ENCODE data around the gene NRF1.
"Not testable (repeated sequence)": the region's sequence is repeated elsewhere in the genome, so short reads cannot be mapped to it uniquely, and the experiment has no call there.

The NRF1 gene

DNA sequence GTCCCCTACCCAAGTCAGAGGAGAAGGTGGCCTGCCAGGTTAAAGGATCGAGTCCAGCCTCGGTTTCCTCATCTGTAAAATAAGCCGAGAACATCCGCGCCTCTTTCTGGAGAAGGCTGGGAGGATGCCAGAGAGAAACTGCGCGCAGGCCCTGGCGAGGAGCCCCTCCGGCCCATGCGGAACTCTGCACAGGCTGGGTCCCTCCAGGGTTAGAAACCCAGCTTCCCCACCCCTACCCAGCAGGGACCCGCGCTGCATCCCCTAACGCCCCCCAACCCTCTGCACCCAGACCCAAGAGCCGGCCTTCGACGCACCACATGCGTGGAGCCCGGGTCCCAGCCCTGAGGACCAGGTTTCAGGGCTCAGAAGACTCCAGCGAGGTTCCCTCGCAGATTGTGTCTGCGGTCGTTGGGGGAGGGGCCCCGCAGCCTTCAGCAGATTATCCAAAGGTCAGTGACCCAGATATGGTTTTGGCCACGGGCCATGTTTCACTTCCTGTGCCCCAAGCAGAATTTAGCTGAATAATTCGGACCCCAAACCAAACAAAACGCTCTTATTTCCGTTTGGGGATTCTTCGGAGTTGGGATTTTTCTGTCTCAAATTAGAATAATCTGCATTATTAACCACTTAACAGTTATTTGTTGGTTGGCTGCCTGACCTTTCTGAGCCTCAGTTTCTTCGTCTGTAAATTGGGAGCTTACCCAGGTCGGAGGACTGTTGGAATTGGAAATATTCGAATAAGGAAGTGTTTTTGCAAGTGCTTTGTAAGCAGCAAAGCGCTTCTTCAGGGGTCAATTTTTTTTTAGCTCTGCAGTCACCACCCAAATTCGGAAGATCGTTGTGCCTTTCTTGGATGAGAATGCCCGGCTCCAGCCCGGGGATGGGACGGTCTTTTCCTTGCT lies 173.5 kb downstream of the NRF1 start:
- peaks cover 80% of the 10 kb centered on the region for H3K27me3 Mint-ChIP-seq (ENCODE audit: low read depth)
- H3K4me3 Mint-ChIP-seq = no peak overlapping the region
- H3K27ac Mint-ChIP-seq = no peak overlapping the region
- peaks cover 24% of the 10 kb centered on the region for H3K4me1 Mint-ChIP-seq (ENCODE audit: low read depth)
- H3K36me3 Mint-ChIP-seq (ENCODE audit: low read depth) = peaks cover 3% of the 10 kb centered on the region
- no peaks in the 10 kb centered on the region for H3K9me3 Mint-ChIP-seq

DNA sequence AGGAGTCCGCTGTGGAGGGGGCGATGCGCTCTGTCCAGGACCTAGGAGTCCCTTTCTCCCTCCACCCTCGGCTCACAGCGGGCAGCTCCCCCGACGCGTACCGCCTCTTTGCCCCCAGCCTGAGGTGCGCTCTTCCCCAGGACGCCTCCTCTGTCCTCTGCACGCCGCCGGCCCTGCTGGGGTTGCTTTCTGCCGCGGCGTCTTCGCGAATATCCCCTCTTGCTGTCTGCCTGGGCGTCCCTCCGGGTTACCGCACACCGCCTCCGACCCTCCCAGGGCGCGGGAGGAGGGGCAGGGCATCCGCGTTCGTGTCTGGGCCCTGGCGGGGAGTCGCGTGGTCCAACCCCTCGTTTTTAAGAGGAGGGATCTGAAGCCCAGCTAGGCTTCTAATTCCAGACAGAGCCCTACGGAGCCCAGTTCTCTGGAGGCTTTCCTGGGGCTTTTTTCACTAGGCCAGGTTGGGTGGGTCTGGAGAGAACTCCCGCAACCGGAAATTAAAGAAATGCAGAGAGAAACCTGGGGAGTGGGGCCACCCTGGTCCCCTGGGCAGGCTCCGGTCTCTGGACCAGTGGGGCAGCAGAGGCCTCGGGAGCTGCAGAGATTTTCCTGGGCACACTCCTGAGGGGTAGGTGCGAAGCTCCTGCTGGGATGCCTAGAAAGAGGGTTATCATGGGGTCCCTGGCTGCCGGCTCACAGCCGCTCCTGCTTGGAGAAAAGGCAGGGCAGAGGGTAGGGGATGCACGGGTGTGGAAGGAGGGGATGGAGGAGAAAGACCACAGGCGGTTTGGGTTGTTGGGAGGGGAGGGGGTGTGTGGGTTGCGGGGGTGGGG lies 174.4 kb downstream of the NRF1 start:
- peaks cover 3% of the 10 kb centered on the region for H3K36me3 Mint-ChIP-seq (ENCODE audit: low read depth)
- peak overlapping the region; percentile 10 for H3K4me3 Mint-ChIP-seq
- H3K9me3 Mint-ChIP-seq = no peaks in the 10 kb centered on the region
- H3K27me3 Mint-ChIP-seq (ENCODE audit: low read depth) = peaks cover 84% of the 10 kb centered on the region
- H3K4me1 Mint-ChIP-seq (ENCODE audit: low read depth) = peaks cover 24% of the 10 kb centered on the region
- H3K27ac Mint-ChIP-seq = no peak overlapping the region

DNA sequence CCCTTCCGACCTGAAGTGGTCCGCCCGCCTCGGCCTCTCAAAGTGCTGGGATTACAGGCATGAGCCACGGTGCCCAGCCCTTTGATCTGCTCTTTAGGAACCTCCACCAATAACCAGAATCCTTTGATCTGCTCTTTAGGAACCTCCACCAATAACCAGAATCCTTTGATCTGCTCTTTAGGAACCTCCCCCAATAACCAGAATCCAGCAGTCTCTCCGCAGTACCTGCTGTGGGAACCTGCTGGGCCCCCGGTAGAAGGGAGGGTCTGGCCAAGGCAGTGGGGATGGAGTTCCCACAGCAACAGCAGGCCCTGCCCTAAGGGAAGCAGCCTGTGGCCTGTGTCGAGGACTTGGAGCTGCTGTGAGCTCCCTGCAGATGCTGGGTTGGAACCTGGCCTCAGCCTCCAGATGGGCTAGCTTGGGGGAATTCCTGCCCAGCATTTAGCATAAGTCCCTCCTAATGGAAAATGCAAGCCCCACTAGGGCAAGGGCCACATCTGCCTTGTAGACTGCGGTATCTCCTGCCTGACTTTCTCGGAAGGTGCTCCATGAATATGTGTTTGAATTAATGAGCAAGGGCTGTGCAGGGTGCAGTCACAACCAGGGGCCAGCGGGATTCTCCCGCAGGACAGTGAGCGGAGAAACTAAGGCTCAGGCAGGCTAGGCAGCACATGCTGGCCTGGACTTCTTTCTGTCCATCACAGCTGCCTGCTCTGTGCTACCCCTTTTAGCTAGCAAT lies 175.5 kb downstream of the NRF1 start:
- H3K9me3 Mint-ChIP-seq = no peaks in the 10 kb centered on the region
- H3K4me1 Mint-ChIP-seq (ENCODE audit: low read depth) = peaks cover 18% of the 10 kb centered on the region
- no peak overlapping the region for H3K27ac Mint-ChIP-seq
- H3K36me3 Mint-ChIP-seq (ENCODE audit: low read depth) = peaks cover 3% of the 10 kb centered on the region
- peaks cover 81% of the 10 kb centered on the region for H3K27me3 Mint-ChIP-seq (ENCODE audit: low read depth)
- H3K4me3 Mint-ChIP-seq = no peak overlapping the region

DNA sequence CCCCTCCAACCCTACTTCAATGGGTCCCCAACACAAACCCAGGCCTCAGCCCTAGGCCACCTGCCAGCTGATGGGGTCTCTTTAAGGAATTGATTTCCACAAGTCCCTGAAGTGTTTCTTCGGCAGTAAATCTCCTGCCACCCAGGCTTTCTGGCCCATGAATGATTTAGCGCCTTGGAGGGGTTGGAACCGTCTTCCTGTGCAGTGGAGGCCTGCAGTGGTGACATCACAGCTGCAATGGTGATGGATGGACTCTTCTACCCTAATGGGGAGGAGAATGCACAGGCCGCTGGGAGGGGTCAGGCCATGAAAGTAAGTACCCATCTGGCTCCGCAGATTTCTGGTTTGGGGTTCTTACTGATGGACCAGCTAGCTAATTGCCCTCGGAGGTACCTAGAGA lies 177.5 kb downstream of the NRF1 start:
- Mint-ChIP-seq H3K4me1 (ENCODE audit: low read depth) (peaks cover 8% of the 10 kb centered on the region), H3K27me3 (ENCODE audit: low read depth) (peaks cover 61% of the 10 kb centered on the region), H3K27ac (no peak overlapping the region), H3K4me3 (no peak overlapping the region), H3K9me3 (no peaks in the 10 kb centered on the region), H3K36me3 (ENCODE audit: low read depth) (no peaks in the 10 kb centered on the region)

DNA sequence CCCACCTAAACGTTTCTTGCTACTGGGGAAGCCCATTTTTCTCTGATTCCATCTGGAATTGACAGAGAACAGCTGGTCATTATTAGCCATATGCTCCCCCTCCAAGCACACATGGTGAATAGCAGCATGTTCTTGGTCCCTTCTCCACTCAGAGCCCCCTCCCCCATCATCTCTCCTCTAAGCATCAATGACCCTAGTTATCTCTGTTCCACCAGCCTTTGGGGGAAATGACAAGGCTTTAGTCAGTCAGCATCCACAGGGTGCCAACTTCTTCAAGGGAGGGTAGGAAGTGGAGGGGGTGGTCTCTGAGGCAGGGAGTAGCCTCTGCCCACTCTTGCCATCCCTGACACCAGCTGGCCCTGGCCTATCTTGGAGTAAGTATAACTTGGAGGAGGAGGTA lies 178.1 kb downstream of the NRF1 start:
- Mint-ChIP-seq H3K27me3 (ENCODE audit: low read depth) (peaks cover 56% of the 10 kb centered on the region), H3K9me3 (no peaks in the 10 kb centered on the region), H3K36me3 (ENCODE audit: low read depth) (no peaks in the 10 kb centered on the region), H3K4me1 (ENCODE audit: low read depth) (peaks cover 8% of the 10 kb centered on the region), H3K27ac (no peak overlapping the region), H3K4me3 (no peak overlapping the region)

DNA sequence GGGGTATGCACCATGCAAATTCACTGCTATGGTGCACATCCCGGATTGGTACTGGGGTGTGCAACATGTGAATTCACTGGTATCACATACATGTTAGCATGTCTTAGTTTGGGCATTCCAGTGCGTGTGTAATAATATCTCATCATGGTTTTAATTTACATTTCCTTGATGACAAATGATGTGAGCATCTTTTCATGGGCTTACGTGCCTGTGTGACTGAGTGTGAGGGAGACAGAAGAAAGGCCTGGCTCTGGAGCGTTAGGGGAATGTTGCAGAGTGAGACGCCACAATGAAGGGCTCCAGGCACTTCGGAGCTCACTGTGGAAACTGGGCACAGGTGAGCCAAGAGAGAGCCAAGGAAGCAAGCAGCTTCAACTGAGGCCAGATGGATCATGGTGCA lies 178.6 kb downstream of the NRF1 start:
- no peaks in the 10 kb centered on the region for H3K9me3 Mint-ChIP-seq
- no peak overlapping the region for H3K27ac Mint-ChIP-seq
- peaks cover 51% of the 10 kb centered on the region for H3K27me3 Mint-ChIP-seq (ENCODE audit: low read depth)

DNA sequence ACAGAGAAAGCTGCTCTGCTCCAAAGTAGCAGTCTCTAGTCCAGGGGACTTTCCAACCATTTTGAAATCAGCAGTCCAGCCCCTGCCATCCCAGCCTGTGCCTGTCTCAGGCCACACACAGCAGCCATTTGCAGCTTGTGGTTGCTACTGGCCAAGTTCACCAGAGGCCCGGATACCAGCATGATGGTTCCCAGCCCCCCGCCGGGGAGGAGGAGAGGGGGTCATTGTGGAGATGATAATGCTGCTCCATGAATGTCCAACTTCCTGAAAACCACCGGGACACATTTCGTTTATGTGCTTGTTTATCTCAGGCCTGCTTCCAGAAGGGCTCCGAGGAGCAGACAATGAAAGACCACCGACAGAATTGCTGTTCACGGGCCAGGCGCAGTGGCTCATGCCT lies 181.2 kb downstream of the NRF1 start:
- no peak overlapping the region for H3K27ac Mint-ChIP-seq
- H3K4me1 Mint-ChIP-seq (ENCODE audit: low read depth) = no peaks in the 10 kb centered on the region
- H3K9me3 Mint-ChIP-seq = no peaks in the 10 kb centered on the region
- no peak overlapping the region for H3K4me3 Mint-ChIP-seq
- no peaks in the 10 kb centered on the region for H3K36me3 Mint-ChIP-seq (ENCODE audit: low read depth)
- peaks cover 25% of the 10 kb centered on the region for H3K27me3 Mint-ChIP-seq (ENCODE audit: low read depth)

More for the DNA sequence above, 178.6 kb downstream of the NRF1 start:
- Mint-ChIP-seq H3K4me1 (ENCODE audit: low read depth) (peaks cover 8% of the 10 kb centered on the region), H3K4me3 (no peak overlapping the region), H3K36me3 (ENCODE audit: low read depth) (no peaks in the 10 kb centered on the region)

DNA sequence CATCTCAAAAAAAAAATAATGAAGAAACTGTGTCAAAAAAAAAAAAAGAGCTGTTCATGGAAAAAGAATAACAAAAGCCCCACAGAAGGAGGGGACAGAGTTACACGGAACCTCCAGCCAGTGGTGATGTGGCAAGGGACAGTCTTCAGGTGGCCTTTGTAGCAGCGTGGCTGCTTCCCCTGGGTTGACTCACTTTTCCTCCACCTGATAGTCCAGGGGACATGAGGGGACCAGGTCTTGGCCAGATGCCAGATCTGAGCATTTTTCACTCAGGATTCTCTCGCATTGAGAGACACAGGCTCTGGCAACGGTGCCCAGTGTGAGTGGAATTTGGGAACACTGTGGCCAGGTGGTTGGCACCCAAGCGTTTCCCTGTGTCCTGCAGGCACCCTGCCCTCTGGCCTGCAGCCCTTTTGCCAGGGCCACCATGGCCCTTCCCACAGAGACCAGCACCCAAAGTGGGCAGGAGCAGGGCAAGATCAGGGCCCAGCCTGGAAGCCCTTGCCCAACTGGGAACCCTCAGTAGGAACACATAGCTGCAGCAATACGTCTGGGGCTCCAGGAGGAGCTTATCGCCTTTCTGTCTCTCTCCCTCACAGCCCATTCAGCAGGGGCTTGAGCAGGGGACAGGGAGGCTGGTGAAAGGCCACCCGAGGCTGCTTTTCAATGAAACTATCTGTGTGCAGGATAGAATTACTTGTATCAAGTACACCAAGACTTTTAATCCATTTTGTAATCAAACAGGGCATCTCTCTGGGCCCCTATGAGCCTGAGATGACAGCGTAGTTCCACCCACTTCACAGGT lies 182.2 kb downstream of the NRF1 start:
- Mint-ChIP-seq H3K27ac (no peak overlapping the region), H3K4me1 (ENCODE audit: low read depth) (no peaks in the 10 kb centered on the region), H3K36me3 (ENCODE audit: low read depth) (no peaks in the 10 kb centered on the region)

DNA sequence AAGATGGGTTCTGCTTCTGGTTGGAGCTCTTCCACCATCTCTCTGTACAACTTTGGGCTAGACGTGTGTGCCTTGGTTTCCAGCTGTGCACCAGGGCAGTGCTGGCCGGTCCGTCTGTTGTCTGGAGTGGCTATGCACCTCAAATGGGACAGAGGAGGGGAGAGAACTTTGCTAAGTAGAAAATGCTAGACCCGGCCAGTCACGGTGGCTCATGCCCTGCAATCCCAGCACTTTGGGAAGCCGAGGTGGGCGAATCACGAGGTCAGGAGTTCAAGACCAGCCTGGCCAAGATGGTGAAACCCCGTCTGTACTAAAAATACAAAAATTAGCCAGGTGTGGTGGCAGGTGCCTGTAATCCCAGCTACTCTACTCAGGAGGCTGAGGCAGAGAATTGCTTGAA lies 182.9 kb downstream of the NRF1 start:
- not testable (repeated sequence) for H3K4me1 Mint-ChIP-seq (ENCODE audit: low read depth); H3K4me3 Mint-ChIP-seq; H3K27ac Mint-ChIP-seq; H3K9me3 Mint-ChIP-seq; H3K36me3 Mint-ChIP-seq (ENCODE audit: low read depth)
- peaks cover 16% of the 10 kb centered on the region for H3K27me3 Mint-ChIP-seq (ENCODE audit: low read depth)

More for the DNA sequence above, 182.2 kb downstream of the NRF1 start:
- H3K27me3 Mint-ChIP-seq (ENCODE audit: low read depth) = peaks cover 22% of the 10 kb centered on the region
- no peaks in the 10 kb centered on the region for H3K9me3 Mint-ChIP-seq
- H3K4me3 Mint-ChIP-seq = no peak overlapping the region

DNA sequence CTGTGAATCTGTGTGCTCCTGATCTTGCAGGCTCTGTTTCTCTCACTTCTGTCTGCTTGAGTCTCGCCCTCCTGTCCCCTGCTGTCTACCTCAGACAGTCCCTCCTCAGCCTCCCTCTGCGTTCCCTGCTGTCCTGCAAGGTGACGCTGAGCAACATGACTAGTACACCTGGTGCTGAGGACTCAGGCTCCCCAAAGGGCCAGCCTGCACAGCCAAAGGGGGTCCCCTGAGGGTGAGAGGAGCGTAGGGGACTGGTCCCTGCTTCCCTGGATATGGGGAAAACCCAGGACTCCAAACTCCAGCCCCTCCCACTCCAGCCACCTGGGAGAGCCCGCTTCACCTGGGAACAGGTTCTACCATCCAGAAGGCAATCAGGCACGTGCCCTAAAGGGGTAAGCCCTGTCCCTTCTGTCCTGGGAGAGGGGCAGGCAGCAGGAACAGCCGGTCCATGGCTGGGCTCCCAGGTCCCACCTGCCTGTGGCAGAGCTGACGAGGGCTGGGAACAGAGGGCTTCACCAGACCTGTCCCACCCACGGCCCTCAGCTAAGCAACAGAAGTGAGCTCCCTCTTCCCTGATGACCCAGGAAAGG lies 184.8 kb downstream of the NRF1 start:
- H3K9me3 Mint-ChIP-seq = no peaks in the 10 kb centered on the region
- H3K27me3 Mint-ChIP-seq (ENCODE audit: low read depth) = peaks cover 2% of the 10 kb centered on the region
- no peak overlapping the region for H3K27ac Mint-ChIP-seq
- no peaks in the 10 kb centered on the region for H3K36me3 Mint-ChIP-seq (ENCODE audit: low read depth)
- no peaks in the 10 kb centered on the region for H3K4me1 Mint-ChIP-seq (ENCODE audit: low read depth)
- no peak overlapping the region for H3K4me3 Mint-ChIP-seq

DNA sequence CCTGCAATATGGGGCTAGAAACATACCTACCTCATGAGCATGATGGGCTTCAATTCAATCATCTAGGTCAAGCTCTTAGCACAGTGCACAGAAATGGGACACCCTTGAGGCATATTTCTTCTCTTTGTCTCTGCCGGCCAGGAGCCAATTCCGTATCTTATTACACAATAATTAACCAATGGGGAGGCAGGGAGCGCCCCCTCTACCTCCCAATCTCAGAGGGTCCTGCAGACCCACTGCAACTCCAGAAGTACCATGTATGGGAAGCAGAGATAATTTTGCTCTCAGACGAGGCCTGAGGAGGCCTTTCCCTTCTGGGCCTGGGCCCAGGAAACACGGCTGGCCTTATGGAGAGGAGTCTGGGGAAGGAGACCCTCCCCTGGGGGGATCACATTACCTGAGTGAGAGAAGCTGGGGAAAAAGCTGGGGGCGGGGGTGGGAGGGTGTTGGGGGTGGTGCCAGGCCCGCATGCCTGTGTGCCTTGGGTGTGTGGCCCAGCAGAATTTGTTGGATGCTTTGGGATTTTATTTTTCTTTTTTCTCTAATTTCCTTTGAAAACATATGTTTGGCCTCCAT lies 185.8 kb downstream of the NRF1 start:
- Mint-ChIP-seq H3K27ac (no peak overlapping the region), H3K9me3 (no peaks in the 10 kb centered on the region), H3K4me3 (no peak overlapping the region), H3K27me3 (ENCODE audit: low read depth) (no peaks in the 10 kb centered on the region), H3K4me1 (ENCODE audit: low read depth) (no peaks in the 10 kb centered on the region), H3K36me3 (ENCODE audit: low read depth) (no peaks in the 10 kb centered on the region)

DNA sequence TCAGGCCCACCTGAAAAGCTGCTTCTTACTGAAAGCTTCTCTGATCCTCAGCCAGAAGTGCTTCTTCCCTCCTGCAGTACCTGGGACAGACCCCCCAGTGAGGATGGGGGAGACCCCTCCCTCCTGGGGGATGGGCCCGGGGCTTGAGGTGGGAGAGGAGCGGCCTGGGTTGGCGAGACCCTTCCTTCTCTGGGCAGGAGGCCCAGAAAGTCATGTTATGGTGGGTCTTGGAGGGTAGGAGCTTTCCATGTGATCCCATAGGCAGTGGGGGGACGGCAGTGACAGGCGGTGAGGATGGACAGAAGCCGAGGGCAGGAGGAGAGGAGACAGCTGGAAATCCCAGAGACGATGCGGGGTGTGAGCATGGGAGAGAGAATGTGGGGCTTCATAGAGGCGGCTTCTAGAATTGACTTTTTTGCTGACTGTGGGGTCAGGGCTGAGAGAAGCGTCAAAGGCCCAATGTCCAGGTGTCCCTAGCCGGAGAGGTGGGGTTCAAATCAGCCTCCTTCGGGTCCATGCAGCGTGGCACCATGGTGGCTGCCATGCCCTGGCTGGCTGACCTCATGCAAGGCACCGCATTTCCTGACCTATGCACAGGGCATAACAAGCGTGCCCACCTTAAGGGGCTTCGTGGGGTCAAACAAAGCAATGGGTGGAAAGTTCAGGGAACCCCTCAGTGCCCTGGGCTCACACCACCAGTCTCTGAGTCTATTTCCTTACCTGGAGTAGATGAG lies 187.3 kb downstream of the NRF1 start:
- no peaks in the 10 kb centered on the region for H3K36me3 Mint-ChIP-seq (ENCODE audit: low read depth)
- H3K4me1 Mint-ChIP-seq (ENCODE audit: low read depth) = no peaks in the 10 kb centered on the region
- H3K4me3 Mint-ChIP-seq = no peak overlapping the region
- no peaks in the 10 kb centered on the region for H3K9me3 Mint-ChIP-seq
- H3K27me3 Mint-ChIP-seq (ENCODE audit: low read depth) = no peaks in the 10 kb centered on the region
- no peak overlapping the region for H3K27ac Mint-ChIP-seq

Data from T-helper 1 cell treated with Interleukin-12 subunit alpha and Interleukin-12 subunit beta and Interleukin-4 antibody, amounts not matched to agents 30 μg/mL and 1 μg/mL, for 36 hours (primary cell).